GM18519 (cell line): ENCODE results near the gene TGM2.

Experiments used
- ATAC-seq: cut with Tn5 transposase; IDR thresholded peaks from one replicate; pipeline ENCODE4 v1.9.1; 2021; ENCODE audit warnings: mild to moderate bottlenecking, moderate library complexity; ENCODE audit not compliant: unreplicated experiment, low FRiP score

Gene TGM2

DNA sequence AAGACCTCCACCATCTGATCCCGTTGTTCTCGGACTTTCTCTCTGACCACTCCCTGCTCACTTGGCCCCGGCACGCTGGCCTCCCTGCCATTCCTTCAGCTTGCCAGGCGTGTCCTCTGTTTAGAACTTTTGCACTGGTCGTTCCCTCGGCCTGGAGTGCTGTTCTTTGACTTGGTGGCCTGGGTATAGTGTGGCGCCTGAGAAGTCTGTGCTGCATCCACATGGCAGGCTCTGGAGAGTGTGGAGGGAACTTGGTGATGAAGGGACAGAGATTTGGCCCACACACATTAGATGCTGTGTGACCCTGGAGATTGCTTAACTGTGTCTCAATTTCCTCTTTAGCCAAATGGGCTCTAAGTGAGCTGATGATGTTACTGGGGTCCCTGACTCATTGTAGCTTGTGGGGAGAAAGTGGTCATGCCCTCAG is 13.0 kb upstream of the TGM2 start:
- no peak for ATAC-seq

DNA sequence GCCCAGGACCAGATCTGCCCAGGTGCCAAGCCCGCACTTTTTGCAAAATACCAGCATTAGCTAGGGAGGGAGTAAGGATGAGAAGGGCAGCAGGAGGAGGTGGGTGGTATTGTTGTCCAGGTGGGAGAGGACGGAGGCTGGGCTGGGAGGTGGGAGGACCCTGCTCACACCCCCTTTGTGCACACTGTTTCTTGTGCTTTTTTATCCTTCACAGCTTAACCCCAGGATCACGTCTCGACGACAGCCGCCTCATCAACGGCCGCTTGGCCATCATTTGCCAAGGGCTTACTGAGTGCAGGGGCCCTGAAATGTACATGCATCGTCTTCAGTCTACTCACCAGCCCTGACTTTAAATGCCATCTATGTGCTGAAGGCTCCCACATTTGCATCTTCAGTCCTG is 12.1 kb upstream of the TGM2 start:
- no peak for ATAC-seq

DNA sequence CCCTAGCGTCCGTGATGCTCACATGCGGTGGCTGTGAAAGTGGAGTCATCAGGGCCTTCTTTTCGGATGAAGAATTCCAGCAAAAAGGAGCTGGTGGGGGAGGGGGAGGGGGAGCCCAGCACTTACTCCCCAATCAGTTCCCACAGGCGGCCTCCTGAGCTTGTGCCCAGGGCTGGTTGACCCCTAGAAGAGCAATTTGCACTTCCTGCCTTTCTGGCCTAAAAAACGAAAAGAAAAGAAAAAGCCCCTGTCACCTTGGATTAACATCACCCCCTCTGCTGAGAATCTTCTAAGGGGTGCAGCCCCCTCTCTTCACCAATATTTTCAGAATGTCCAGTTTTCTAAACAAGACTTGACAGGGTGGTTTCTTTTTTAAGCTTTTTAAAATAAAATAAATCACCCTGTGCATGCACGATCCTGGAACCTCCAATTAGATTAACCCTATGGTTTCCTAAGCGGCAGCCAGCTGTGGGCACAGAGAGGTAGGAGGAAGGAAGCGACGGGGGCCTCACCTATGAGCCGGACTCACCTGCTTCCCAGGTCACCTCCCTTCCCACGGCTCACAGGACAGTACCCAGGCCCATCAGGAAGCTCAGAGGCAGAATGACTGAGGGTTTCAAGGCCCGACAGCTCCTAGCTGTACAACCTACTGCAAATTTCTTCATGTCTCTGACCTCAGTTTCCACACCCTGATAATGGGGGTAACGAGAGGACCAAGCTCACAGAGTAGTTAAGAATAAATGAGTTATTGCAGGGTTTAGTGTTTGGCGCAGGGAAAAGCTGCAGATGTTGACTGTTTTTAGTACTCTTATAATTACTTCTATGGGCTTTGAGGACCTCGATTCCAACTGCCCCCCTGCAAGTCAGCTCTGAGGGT is 10.5 kb upstream of the TGM2 start:
- ATAC-seq = no peak

DNA sequence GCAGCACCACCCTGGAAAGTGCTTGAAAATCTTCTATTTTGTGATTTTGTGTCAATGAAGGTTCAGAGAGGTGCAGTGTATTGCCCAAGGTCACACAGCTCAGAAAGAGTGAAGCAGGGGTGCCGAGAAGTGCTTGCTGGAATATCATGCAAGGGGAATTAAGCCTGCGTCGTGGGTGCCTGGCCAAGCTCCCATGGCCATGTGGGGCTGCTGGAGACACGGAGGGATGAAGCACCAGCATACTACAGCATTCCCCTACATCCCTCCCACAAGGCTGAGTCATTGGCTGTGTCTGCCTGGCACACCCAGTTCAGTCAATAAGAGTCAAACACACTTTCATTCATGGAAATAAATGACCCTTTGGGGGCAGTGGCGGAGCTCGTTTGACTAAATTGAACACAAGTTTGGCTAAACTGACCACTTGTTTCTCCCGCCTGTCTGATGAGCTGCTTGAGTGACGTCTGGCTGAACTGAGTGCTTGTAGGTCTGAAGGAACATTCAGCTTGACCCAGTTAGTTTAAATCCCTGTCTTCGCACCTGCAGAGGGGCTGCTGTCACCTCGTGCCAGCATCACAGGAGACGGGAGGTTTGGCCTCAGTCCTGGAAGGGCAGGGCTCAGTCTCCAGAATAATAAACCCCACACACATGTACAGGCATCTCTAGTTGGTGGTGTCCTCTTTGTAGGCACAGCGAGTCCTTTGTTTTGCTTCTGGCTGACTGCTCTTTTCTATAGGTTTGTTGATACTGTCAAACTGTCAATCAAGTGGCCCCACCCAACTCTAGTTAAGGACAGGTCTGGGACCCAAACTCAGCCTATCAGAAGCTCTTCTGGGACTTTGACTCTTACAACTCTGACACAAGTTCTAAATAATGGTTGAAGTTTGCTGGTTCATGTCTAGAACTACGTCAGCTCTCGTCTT is 8.4 kb upstream of the TGM2 start:
- no peak for ATAC-seq

DNA sequence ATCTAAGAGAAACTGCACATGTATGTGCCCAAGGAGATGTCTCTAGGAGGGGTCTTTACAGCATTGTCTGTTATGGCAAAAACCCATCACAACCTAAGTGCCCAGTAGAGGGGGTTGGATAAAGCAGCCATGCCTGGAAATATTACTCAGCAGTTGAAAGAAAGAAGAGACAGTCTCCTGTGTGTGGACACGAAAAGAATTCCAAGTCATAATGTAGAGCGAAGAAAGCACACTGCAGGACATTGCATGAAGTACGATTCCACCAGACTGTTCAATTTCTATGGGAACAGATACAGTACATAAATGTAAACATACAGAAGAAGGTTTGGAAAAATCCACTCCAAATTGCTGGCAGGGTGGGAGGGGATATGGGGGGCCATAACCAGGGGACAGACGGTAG is 7.3 kb upstream of the TGM2 start:
- ATAC-seq = no peak

DNA sequence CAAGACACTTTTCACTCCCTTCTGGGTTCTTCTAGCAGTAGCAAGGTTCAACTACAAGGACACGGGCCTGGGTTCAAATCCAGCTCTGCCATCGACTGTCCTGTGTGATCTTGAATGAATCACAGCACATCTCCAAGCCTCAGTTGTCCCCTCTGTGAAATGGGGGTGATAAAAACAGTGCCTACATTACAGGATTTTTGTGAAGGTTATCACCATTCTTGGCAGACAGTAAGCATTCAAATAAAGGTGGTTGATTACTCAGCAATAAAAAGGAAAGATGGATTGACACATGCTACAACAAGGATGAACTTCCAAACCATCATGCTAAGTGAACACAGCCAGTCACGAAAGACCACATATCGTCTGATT is 6.6 kb upstream of the TGM2 start:
- no peak for ATAC-seq

DNA sequence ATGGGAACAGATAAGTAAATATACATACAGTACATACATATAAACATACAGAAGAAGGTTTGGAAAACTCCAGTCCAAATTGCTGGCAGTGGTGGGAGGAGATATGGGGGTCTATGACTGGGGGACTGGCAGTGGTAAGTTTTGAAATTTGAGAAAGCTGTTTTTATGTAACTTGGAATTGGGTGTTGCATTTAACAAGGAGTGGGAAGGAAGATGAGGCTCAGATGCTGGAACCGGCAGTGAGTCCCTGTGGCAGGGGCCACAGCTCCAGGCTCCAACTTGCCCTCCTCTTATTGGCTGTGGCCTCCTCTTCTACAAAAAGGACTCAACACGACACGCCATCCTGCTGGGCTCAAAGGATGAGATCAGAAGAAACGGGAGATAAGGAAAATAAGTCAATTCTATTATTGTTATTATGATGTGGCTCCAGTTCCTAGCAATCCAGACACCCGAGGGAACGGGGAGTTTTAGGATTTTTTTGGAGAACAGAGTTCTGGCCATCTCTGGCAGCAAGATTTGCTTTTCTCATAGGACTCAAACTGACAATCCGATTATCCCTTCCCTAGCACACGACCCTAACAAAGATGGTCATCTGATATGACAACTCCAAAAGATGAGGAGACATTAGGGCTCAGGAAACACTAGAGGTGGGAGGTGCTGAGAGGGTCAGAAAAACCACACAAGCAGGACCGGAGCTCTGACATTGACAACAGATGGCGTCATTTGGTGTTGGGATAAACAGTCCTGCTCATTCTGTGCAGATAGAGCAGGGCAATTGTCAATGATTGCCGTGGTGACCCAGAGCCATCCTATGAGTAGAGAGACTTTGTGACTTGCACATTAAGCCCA is 6.0 kb upstream of the TGM2 start:
- ATAC-seq = no peak

DNA sequence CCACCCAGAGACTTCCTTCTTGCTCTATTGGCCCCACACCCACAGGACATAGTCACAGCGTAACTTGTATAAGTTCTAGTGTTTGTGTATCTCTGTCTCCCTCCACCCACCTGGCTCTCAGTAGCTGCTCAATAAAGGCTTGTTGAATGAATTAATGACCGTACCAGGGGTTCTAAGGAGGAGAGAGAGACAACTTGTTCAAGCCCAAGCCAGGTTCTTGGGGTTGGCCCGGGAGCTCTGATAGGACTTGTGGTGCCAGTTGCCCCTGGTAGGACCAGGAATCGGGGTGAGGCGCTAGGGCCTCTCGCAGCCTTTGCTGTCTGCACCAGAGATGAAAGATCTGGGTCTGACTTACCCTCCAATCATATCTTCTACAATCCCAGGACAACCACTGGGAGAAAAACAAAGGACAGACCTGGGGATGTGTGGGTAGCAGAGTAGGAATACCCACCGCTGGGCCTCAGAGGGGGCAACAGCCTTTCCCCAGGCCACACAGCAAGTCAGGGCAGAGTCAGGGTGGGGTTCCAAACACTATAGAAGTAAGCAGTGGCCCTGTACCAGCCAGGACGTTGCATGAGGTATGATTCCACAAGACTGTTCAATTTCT is 5.3 kb upstream of the TGM2 start:
- ATAC-seq = no peak

DNA sequence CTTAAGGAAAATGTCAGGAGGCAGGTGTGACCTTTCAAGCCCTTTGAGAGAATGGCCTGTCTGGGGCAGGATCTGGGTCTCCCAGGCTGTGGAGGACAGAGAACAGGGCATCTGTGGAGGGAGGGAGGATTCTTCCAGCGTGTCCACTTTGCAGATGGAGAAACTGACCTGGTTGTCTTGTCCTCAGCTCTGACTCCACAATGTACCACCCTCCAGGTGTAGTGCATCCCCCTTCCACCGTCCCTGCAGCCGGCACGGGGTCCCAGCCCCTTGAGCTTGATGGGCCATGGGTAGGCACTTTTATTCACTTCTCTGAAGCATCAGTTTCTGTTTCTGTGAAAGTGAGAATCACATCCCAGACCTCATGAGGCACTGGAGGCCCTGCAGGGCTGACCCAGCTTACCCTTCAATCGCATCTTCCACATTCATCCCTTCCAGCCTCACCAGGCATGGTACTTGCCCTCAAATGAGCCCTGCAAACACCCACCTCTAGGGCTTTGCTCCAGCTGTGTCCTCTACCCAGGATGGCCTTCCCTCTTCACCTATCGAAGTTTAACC is 4.6 kb upstream of the TGM2 start:
- no peak for ATAC-seq

DNA sequence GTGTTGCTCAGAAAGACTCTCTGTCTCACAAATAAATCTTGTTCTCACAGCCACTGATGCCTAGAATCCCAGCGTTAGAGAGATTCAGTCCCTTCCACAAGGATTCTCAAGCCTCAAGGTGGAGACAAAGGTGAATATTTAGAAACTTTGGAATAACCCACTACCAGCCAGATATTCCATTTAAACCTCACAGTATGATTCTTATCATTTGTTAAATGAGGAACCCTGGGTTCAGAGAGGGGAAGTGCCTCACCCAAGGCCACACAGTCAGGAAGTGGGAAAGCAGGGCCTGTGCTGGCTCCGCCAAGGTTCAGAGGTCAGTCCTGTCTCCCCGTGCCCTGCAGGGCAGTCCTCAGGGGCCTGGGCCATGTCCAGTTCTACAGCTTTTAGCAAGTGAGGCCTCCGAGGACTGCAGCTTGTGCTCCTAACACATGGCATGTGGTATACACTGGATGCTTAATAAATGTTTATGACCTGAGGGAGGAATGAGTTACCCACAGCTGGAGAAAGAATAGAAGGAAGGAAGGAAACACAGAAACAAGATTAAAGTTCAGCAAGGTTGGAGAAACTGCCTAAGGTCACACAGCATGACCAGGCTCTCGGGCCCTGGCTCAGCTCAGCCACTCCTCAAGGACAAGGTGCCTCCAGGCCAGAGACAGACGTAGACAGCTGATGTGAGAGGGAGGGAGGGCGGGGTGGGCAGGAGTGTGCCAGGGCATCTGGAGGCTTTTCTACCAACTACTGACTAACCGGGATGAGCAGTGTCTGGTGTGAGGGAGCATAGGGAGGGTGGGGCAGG is 3.9 kb upstream of the TGM2 start:
- ATAC-seq = no peak

DNA sequence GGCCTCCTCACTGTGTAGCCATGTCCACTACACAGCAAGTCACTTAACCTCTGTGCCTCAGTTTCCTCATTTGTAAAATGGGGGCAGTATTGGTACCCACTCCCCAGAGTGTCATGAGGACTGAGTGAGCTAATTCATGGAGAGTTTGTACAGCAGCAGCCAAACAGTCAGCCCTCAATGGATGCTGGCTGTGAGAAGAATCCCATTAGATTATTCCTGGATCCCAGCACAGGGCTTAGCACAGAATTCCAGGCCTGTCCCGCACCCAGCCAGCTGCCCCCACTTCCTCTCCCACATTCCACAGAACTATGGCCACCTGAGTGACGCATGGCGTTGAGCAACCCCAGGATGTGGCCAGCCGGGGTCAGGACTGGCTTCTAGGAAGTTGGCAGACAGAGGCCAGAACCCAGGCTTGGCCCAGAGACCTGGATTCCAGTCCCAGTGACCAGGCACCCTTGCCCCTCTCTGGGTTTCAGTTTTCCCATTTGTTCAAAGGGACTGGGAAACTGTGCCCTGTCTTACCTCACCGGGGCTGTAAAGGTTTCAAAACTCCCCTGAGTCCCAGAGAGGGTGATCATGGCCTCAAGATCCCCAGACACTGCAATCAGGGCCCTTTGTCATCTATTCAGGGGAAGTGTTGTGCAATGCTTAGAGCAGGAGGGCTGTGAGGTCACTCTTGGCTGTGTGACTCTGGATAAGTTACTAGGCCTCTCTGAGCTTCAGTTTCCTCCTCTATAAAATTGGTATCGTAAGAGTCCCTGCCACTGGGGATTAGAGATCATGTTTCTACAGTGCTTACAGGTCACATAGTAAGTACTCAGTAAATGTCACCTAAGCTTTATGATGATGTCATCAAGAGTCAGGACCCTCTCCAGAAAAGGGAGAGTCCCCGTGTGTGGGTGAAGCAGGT is 3.0 kb upstream of the TGM2 start:
- no peak for ATAC-seq

DNA sequence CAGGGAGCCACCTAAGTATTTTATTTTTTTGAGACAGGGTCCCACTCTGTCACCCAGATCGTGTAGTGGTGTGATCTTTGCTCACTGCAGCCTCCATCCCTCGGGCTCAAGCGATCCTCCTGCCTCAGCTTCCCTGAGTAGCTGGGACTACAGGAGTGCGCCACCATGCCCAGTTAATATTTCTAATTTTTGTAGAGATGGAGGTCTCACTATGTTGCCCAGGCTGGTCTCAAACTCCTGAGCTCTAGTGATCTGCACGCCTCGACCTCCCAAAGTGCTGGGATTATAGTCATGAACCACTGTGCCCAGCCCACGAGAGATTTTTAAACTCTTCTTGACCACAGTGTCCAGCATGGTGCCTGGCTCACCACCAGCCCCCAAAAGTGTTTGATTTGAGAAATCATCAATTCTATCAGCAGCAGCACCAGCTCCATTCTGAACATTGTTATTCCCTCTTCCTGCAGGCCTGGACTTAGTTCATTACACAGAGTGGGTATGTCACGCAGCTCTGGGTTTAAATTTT is 2.3 kb upstream of the TGM2 start:
- no peak for ATAC-seq

DNA sequence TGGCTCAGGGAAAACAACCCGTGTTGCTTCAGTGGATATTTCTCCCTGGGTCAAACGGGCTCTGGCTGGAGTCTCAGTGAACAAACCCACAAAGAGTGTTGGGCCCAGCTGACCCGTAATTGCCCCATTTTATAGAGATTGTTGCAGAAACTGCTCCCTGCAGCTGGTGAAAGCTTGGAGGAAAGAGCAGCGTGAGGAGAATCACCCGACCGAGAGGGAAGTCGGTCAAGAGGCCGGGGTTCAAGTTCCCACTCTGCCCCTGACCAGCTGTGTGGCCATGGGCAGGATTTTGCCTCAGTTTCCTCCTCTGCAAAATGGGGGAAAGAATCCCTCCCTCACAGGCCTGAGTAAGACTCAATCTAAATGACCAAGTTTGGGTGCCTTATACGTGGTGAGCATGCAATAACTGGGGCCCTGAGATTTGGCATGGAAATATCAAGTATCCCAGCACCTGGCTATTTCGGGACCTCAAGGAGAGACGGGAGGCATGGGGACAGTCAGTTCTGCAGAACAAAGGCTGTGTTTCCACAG is 1.7 kb upstream of the TGM2 start:
- no peak for ATAC-seq

DNA sequence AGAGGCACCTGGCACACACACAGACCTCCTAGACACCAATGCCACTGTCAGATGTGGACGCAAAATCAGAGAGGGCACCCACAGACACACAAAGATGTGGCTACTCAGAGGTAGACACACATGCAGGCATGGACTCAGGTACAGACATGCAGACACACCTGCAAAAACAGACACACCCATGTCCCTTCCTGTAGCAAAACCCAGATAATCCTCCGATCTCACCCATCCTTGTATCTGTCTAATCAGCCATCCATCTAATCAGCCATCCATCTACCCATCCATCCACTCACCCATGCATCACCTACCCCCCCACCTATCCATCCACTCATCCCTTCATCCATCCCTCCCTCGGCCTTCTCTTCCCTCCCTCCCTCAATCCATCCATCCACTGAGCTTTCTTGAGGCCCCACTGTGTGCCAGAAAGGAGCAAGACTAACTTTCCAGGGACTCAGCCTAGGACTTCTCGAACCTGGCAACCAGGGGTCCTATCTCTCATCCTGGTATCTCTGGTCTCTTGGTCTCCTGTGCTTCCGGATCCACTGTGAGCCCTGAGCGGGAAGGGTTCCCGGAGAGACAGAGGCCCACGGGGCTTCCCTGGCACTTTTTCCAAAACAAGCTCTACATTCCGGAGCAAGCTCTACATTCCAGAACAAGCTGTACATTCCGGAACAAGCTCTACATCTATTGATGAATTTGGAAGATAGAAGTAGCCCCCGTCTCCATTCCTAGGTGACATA is 1.1 kb upstream of the TGM2 start:
- ATAC-seq = no peak

DNA sequence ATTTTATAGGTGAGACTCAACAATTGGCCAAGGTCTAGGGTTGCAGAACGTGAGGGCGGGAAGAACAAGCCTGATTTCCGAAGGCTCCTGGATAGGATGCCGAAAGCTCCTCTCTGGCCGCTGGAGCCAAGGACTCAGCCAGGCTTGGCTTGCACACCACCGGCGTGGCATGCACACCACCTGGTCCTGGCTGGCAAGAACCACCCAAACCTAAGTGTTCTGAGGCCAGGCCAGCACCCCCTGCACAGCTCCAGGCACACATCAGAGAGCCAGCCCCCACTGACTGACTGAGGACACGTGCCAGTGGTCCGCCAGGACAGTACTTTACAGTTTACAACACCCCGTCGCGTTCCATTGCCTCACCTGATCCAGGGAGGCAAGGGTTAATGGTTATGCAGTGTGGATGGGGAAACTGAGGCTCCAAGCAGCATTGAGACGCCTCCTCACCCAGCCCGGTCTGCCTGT is 414 bp downstream of the TGM2 start:
- ATAC-seq = no peak

DNA sequence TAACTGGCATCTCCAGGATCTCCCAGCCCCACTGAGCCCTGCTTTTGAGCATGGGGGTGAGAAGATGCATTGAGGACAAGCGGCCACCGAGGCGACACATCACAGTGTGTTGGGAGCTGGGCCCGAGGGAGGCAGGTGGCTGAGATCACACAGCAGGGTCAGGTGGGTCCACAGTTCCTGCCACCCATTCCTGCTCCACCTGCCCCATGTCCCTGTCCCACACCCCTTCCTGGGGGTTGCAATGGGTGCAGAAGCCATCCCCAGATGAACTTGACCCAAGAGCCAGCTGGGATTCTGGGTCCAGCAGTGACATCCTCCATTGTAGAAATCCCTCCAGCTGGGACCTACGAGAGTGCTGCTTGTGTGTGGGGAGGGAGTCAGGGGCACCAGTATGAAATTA is 1.0 kb downstream of the TGM2 start:
- no peak for ATAC-seq
